ENCODE measurements around the gene ZNF292.

DNA sequence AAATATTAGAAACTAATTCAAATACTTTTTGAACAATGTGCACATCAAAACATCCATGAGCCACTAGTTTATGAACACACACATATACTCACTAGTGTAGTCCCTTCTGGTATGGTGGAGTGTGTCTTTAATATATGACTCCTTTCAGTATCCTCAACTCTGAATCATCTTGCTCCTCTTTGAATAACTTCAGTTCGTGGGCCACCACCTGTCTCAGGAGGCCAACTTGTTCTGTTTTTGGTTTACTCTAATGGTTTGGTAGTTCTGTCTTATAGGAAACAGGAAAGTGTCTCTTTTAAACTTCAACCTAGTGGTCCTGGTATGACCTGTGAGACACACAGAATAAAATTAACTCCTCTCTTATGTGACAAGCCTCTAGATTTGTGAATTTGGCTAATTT is 55.6 kb downstream of the ZNF292 start:
- TF ChIP-seq, protein P1, sequence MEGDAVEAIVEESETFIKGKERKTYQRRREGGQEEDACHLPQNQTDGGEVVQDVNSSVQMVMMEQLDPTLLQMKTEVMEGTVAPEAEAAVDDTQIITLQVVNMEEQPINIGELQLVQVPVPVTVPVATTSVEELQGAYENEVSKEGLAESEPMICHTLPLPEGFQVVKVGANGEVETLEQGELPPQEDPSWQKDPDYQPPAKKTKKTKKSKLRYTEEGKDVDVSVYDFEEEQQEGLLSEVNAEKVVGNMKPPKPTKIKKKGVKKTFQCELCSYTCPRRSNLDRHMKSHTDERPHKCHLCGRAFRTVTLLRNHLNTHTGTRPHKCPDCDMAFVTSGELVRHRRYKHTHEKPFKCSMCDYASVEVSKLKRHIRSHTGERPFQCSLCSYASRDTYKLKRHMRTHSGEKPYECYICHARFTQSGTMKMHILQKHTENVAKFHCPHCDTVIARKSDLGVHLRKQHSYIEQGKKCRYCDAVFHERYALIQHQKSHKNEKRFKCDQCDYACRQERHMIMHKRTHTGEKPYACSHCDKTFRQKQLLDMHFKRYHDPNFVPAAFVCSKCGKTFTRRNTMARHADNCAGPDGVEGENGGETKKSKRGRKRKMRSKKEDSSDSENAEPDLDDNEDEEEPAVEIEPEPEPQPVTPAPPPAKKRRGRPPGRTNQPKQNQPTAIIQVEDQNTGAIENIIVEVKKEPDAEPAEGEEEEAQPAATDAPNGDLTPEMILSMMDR (IDR thresholded peaks at IDR 0.05), result no peak
- TF ChIP-seq POLR2A (IDR thresholded peaks at IDR 0.05) (no peak), EP300 (IDR thresholded peaks at IDR 0.05; ENCODE audit: low read depth) (no peak), POLR2AphosphoS5 (IDR thresholded peaks at IDR 0.05) (no peak)
